GM23248 (cell line): ENCODE measurements around the gene PEX5L.

ENCODE experiments used
- EZH2 ChIP-seq: fragments of 200-600 bp; sonication (generic); IDR thresholded peaks from 2 replicates; pipeline ENCODE4 v1.6.1; 2018; ENCODE audit warnings: antibody characterized with exemption, mild to moderate bottlenecking; ENCODE audit not compliant: insufficient read depth, poor library complexity, severe bottlenecking
- EZH2phosphoT487 ChIP-seq: fragments of 200-600 bp; sonication (generic); IDR thresholded peaks from 2 replicates; pipeline ENCODE4 v1.6.1; 2018; ENCODE audit warnings: antibody characterized with exemption, moderate library complexity, mild to moderate bottlenecking, low read depth; ENCODE audit not compliant: insufficient read depth

DNA sequence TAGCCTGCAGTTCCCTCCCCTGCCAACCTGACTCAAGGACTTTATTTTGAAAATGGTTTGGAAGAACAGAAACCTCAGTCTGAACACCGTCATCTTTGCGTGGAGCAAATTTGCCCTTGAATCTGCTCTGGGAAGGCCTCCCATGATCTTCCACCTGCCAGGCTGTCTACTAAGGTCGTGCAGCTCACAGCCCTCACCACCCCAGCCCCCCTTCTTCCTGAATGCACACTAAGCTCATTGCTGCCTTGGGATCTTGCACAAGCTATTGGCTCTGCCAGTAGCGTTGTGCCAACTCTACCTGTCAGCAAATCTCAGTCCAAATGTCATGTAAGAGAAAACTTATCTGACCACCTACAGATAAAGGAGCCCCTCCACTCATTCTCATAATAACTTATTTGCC, 242.4 kb downstream of the PEX5L start:
- TF ChIP-seq EZH2phosphoT487 = no peak
- TF ChIP-seq EZH2 = no peak
